A549 (cell line): ENCODE measurements around the gene CELSR1. TPM values are rescaled to one million over a fixed set of nuclear protein-coding genes. Genes with fewer than 3 reads are reported as not detected.

Source experiments
- ATAC-seq, 2 experiments: fragments of 200-7000 bp in 1 of 2; fragments of >200 bp in 1 of 2; cut with Nextera tagmentation in 1 of 2; cut with Tn5 transposase in 1 of 2; 3 replicates each; pipeline versions ENCODE4 v1.8.0 to v1.9.1; 2018 to 2020; ENCODE audit warnings: mild to moderate bottlenecking in 1 of 2, moderate library complexity in 1 of 2
- CTCF ChIA-PET: fragments of 300-600 bp; sonication (Branson Sonifier 250); formaldehyde crosslinking; extraction: SDS; loops from one replicate; lab custom pipeline; 2021; ENCODE audit warnings: antibody characterized with exemption, inconsistent platforms; lab: Yijun Ruan, JAX
- POLR2A ChIA-PET: fragments of 350-600 bp; formaldehyde crosslinking; extraction: SDS; loops from one replicate; lab custom pipeline; 2021; ENCODE audit warnings: antibody characterized with exemption, inconsistent platforms; lab: Yijun Ruan, JAX
- DNase-seq, 2 experiments: peaks; one replicate each; pipeline versions ENCODE4 v3.0.0 to v3.0.0-alpha.2; 2011 to 2016; ENCODE audit warnings: low read depth in 1 of 2, low spot score in 1 of 2
- FAIRE-seq: peaks from 2 replicates; lab custom pipeline; 2011; peaks lifted over from hg19 to GRCh38; lab: Jason Lieb, UNC
- H3K27ac ChIP-seq, 2 experiments: fragments of >200 bp; sonication (Bioruptor Twin); formaldehyde crosslinking; 3 replicates each; pipeline ENCODE4 v1.5.1; 2016 to 2017
- H3K4me1 ChIP-seq: fragments of >200 bp; sonication (Bioruptor Twin); formaldehyde crosslinking; 3 replicates; pipeline ENCODE4 v1.6.1; 2016
- H3K4me2 ChIP-seq: fragments of >200 bp; sonication (Bioruptor Twin); formaldehyde crosslinking; 3 replicates; pipeline ENCODE4 v1.6.1; 2016
- H3K4me3 ChIP-seq: fragments of >200 bp; sonication (Bioruptor Twin); formaldehyde crosslinking; 3 replicates; pipeline ENCODE4 v1.5.1; 2016
- H3K9me3 ChIP-seq: fragments of >200 bp; sonication (Bioruptor Twin); formaldehyde crosslinking; 3 replicates; pipeline ENCODE4 v1.6.1; 2016
- BCL3 ChIP-seq: fragments of >200 bp; sonication (Bioruptor Twin); formaldehyde crosslinking; IDR thresholded peaks from 3 replicates; pipeline ENCODE4 v1.6.1; 2016
- BHLHE40 ChIP-seq: IDR thresholded peaks from 2 replicates; pipeline ENCODE4 v1.6.1; 2012; ENCODE audit warnings: low read depth, low read length, inconsistent platforms
- CBX8 ChIP-seq: fragments of 200-600 bp; sonication (generic); IDR thresholded peaks from 2 replicates; pipeline ENCODE4 v1.6.1; 2016
- EHMT2 ChIP-seq: fragments of 200-600 bp; sonication (generic); IDR thresholded peaks from 2 replicates; pipeline ENCODE4 v1.6.1; 2016; ENCODE audit warnings: antibody characterized with exemption, low read depth, mild to moderate bottlenecking, moderate library complexity
- FOSL2 ChIP-seq, 2 experiments: fragments of 450-650 bp in 1 of 2; fragments of >200 bp in 1 of 2; sonication (Bioruptor Twin) in 1 of 2; formaldehyde crosslinking; IDR thresholded peaks; 2 replicates each; pipeline versions ENCODE4 v1.5.0 to v1.6.1; 2016 to 2020; ENCODE audit warnings: mild to moderate bottlenecking in 1 of 2, moderate library complexity in 1 of 2
- FOXS1 ChIP-seq: fragments of 250-450 bp; sonication (Bioruptor Pico); IDR thresholded peaks from 2 replicates; pipeline ENCODE4 v1.5.0; 2020; ENCODE audit warnings: mild to moderate bottlenecking, moderate library complexity
- HDAC2 ChIP-seq: fragments of 200-600 bp; sonication (generic); IDR thresholded peaks from 2 replicates; pipeline ENCODE4 v1.6.1; 2016
- HEYL ChIP-seq: fragments of 250-450 bp; sonication (Bioruptor Pico); IDR thresholded peaks from 2 replicates; pipeline ENCODE4 v1.8.0; 2021; ENCODE audit warnings: mild to moderate bottlenecking, moderate library complexity
- HOXB13 ChIP-seq: fragments of 250-450 bp; sonication (Bioruptor Pico); IDR thresholded peaks from 2 replicates; pipeline ENCODE4 v1.5.0; 2020; ENCODE audit warnings: low read depth, mild to moderate bottlenecking, moderate library complexity
- JUN ChIP-seq, 2 experiments: fragments of >200 bp; sonication (Bioruptor Twin); formaldehyde crosslinking; IDR thresholded peaks; 2 replicates in 1 of 2; 3 replicates in 1 of 2; pipeline ENCODE4 v1.6.1; 2016 to 2017
- JUNB ChIP-seq: fragments of >200 bp; sonication (Bioruptor Twin); formaldehyde crosslinking; IDR thresholded peaks from 2 replicates; pipeline ENCODE4 v1.6.1; 2016
- KDM1A ChIP-seq: fragments of 200-600 bp; sonication (generic); IDR thresholded peaks from 2 replicates; pipeline ENCODE4 v1.6.1; 2016; ENCODE audit warnings: low read depth, mild to moderate bottlenecking
- MAFK ChIP-seq: fragments of 450-650 bp; IDR thresholded peaks from 2 replicates; pipeline ENCODE4 v1.6.1; 2014; ENCODE audit not compliant: partially characterized antibody
- NFE2L2 ChIP-seq: fragments of 150-350 bp; conservative IDR thresholded peaks from 2 replicates; pipeline ENCODE4 v1.6.1; 2014; ENCODE audit warnings: low read length
- NPAS2 ChIP-seq: fragments of 250-450 bp; sonication (Bioruptor Pico); IDR thresholded peaks from 2 replicates; pipeline ENCODE4 v1.8.0; 2022; ENCODE audit warnings: mild to moderate bottlenecking, moderate library complexity, borderline replicate concordance
- NR3C1 ChIP-seq: fragments of >200 bp; sonication (Bioruptor Twin); formaldehyde crosslinking; IDR thresholded peaks from 3 replicates; pipeline ENCODE4 v1.6.1; 2017
- PBX3 ChIP-seq: IDR thresholded peaks from 2 replicates; pipeline ENCODE4 v1.6.1; 2012
- POLR2A ChIP-seq: IDR thresholded peaks from 2 replicates; pipeline ENCODE4 v1.6.1; 2012; ENCODE audit warnings: mild to moderate bottlenecking, low read length
- RARB ChIP-seq: fragments of 250-450 bp; sonication (Bioruptor Pico); IDR thresholded peaks from 2 replicates; pipeline ENCODE4 v1.8.0; 2021; ENCODE audit warnings: mild to moderate bottlenecking, moderate library complexity
- RCOR1 ChIP-seq: fragments of 150-350 bp; IDR thresholded peaks from 2 replicates; pipeline ENCODE4 v1.6.1; 2014; ENCODE audit warnings: antibody characterized with exemption, low read length, low read depth
- REST ChIP-seq: fragments of 200-600 bp; sonication (generic); IDR thresholded peaks from 2 replicates; pipeline ENCODE4 v1.6.1; 2016; ENCODE audit warnings: antibody characterized with exemption, mild to moderate bottlenecking, moderate library complexity
- RFX5 ChIP-seq: fragments of 450-650 bp; IDR thresholded peaks from 2 replicates; pipeline ENCODE4 v1.7.1; 2014; ENCODE audit warnings: antibody characterized with exemption, mild to moderate bottlenecking, moderate library complexity
- RNF2 ChIP-seq: fragments of 200-600 bp; sonication (generic); IDR thresholded peaks from 2 replicates; pipeline ENCODE4 v1.6.1; 2016; ENCODE audit warnings: low read depth, mild to moderate bottlenecking, antibody characterized with exemption, moderate library complexity, borderline replicate concordance
- SMC3 ChIP-seq: fragments of >200 bp; sonication (Bioruptor Twin); formaldehyde crosslinking; IDR thresholded peaks from 3 replicates; pipeline ENCODE4 v1.6.1; 2018; ENCODE audit warnings: inconsistent platforms
- ZC3H11A ChIP-seq: fragments of 450-650 bp; IDR thresholded peaks from 2 replicates; pipeline ENCODE4 v1.6.1; 2014; ENCODE audit warnings: antibody characterized with exemption, mild to moderate bottlenecking
- ZNF302 ChIP-seq: fragments of 250-450 bp; sonication (Bioruptor Pico); IDR thresholded peaks from 2 replicates; pipeline ENCODE4 v1.9.0; 2021; ENCODE audit warnings: inconsistent platforms, mild to moderate bottlenecking, moderate library complexity
- WGBS: methylation state at CpG from one replicate; pipeline ENCODE4 v1.1.6; 2017; ENCODE audit errors: missing lambda C conversion rate; 5-methylcytosine and 5-hydroxymethylcytosine counted together
- polyA plus RNA-seq, 4 experiments: library from polyadenylated mRNA; depleted of rRNA in 3 of 4; stranded (reverse); fragments of >200 nt; fragmentation: RNase III in 1 of 4; extraction: RNeasy Plus Mini Kit Qiagen cat#74134 plus additional on column Dnase treatment in 1 of 4; gene quantifications; 2 replicates in 3 of 4; 3 replicates in 1 of 4; pipeline ENCODE4 v1.2.3, GENCODE V29; 2011 to 2017

Gene CELSR1
- polyA plus RNA-seq, 2 of the 4 experiments (the other 2 are of a cell fraction) = 15.3 to 31.8 TPM

GRCh38 chr22:46422896-46423295 lies 114.5 kb downstream of the CELSR1 start (continued):
- TF ChIP-seq NPAS2 (CRISPR knock-in tag) = no peak
- TF ChIP-seq JUN (IDR thresholded peaks at IDR 0.05) = no peak
- TF ChIP-seq CBX8 = no peak
- no peak for TF ChIP-seq MAFK

GRCh38 chr22:46421267-46421666 lies 116.2 kb downstream of the CELSR1 start:
- Histone ChIP-seq H3K27ac (no peak overlapping the region), H3K4me3 (no peak overlapping the region), H3K4me2 (no peak overlapping the region), H3K4me1 (no peaks in the 10 kb centered on the region), H3K9me3 (no peaks in the 10 kb centered on the region)
- WGBS = 94% methylated on average over 11 of the region's 11 CpGs
- TF ChIP-seq HOXB13 (CRISPR knock-in tag) (no peak), SMC3 (no peak), EHMT2 (no peak), RNF2 (no peak), BHLHE40 (no peak), NFE2L2 (no peak), HDAC2 (no peak), POLR2A (no peak), RARB (CRISPR knock-in tag) (no peak), NR3C1 (no peak)
- FAIRE-seq = no peak
- no peak for DNase-seq
- POLR2A ChIA-PET = no interaction called here
- CTCF ChIA-PET = interaction anchor here (0.6 to 1.3 kb wide), 3 partner anchors 36 to 318 kb away, joined by 3 read pairs; no protein-coding TSS in a partner anchor
- ATAC-seq = no peak

GRCh38 chr22:46419754-46420571 lies 117.5 kb downstream of the CELSR1 start:
- no peak overlapping the region for H3K27ac ChIP-seq
- H3K4me3 ChIP-seq = no peak overlapping the region
- no peak for TF ChIP-seq FOXS1 (CRISPR knock-in tag)
- TF ChIP-seq RFX5 = no peak
- no peak for TF ChIP-seq KDM1A
- TF ChIP-seq REST = no peak
- TF ChIP-seq ZNF302 (CRISPR knock-in tag) = no peak
- no peak for TF ChIP-seq HEYL (CRISPR knock-in tag)
- no peak for TF ChIP-seq JUN (IDR thresholded peaks at IDR 0.05)
- no peak for TF ChIP-seq BCL3
- no peak for TF ChIP-seq JUNB
- TF ChIP-seq ZC3H11A = no peak
- no peak for TF ChIP-seq RARB (CRISPR knock-in tag)
- no peak for TF ChIP-seq RCOR1
- no peak for TF ChIP-seq PBX3
- no peak for TF ChIP-seq FOSL2 (IDR thresholded peaks at IDR 0.05)
- no peak for TF ChIP-seq FOSL2 (CRISPR knock-in tag; IDR thresholded peaks at IDR 0.05)
- ATAC-seq = no peak
- FAIRE-seq = no peak
- no peak overlapping the region for H3K4me2 ChIP-seq
- 94% methylated on average over 27 of the region's 27 CpGs for WGBS
- H3K9me3 ChIP-seq = no peaks in the 10 kb centered on the region
- ChIA-PET POLR2A (no interaction called here), CTCF (no interaction called here)
- no peaks in the 10 kb centered on the region for H3K4me1 ChIP-seq
- no peak for DNase-seq
